Neutrophil (primary cell): ENCODE data around the gene PSEN1.
"Not testable (repeated sequence)": the region's sequence is repeated elsewhere in the genome, so short reads cannot be mapped to it uniquely, and the experiment has no call there.

Experiments used
- H3K27ac ChIP-seq: fragments of 200-600 bp; sonication (generic); 2 replicates; pipeline ENCODE4 v1.5.1; 2016; ENCODE audit warnings: mild to moderate bottlenecking, moderate library complexity
- H3K27me3 ChIP-seq: fragments of 200-600 bp; sonication (generic); 2 replicates; pipeline ENCODE4 v1.6.0; 2016; ENCODE audit warnings: mild to moderate bottlenecking
- H3K36me3 ChIP-seq: fragments of 200-600 bp; sonication (generic); 2 replicates; pipeline ENCODE4 v1.5.1; 2017
- H3K4me1 ChIP-seq, 2 experiments: fragments of 200-600 bp in 1 of 2; sonication (generic) in 1 of 2; 1 replicate in 1 of 2; 2 replicates in 1 of 2; pipeline versions ENCODE4 v1.5.1 to v1.6.1; 2013 to 2016; ENCODE audit warnings: low read depth in 1 of 2, low read length in 1 of 2, mild to moderate bottlenecking in 1 of 2, moderate library complexity in 1 of 2; ENCODE audit not compliant: control insufficient read depth in 1 of 2, insufficient read depth in 1 of 2
- H3K4me3 ChIP-seq, 2 experiments: fragments of 200-600 bp in 1 of 2; sonication (generic) in 1 of 2; 1 replicate in 1 of 2; 2 replicates in 1 of 2; pipeline ENCODE4 v1.5.1; 2013 to 2016; ENCODE audit warnings: low read depth in 1 of 2, low read length in 1 of 2, mild to moderate bottlenecking in 1 of 2, moderate library complexity in 1 of 2
- H3K9me3 ChIP-seq: fragments of 200-600 bp; sonication (generic); 2 replicates; pipeline ENCODE4 v1.5.1; 2016
- TF ChIP-seq, protein P1 (sequence below): fragments of 200-600 bp; sonication (generic); IDR thresholded peaks from 2 replicates; pipeline ENCODE4 v1.5.1; 2016; ENCODE audit warnings: antibody characterized with exemption

The PSEN1 gene

DNA sequence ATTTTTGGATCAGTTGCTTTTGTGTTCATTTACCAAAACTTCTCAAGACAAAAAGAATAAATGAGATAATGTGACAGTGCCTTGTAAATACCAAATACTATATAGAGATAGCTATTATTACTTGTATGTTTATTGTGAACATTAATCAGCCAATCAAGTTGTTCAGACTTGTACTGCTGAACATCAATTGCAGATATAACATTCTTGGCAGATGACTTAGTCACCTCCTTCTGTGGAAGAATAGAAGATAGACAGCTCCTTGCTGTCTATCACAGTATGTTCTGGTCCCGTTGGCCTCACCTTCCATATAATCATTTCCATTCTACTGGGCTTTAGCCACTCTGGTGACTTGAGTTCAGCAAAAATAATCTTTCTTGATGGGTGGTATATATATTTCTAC, 30.1 kb downstream of the PSEN1 start:
- H3K36me3 ChIP-seq, result peaks cover 95% of the 10 kb centered on the region
- peak overlapping the region; percentile 1 for H3K27ac ChIP-seq
- H3K4me1 ChIP-seq, result peaks cover 2 to 3% of the 10 kb centered on the region in 2 experiments
- H3K4me3 ChIP-seq, result no peak overlapping the region
- H3K9me3 ChIP-seq, result no peaks in the 10 kb centered on the region
- no peaks in the 10 kb centered on the region for H3K27me3 ChIP-seq
- TF ChIP-seq, protein P1, sequence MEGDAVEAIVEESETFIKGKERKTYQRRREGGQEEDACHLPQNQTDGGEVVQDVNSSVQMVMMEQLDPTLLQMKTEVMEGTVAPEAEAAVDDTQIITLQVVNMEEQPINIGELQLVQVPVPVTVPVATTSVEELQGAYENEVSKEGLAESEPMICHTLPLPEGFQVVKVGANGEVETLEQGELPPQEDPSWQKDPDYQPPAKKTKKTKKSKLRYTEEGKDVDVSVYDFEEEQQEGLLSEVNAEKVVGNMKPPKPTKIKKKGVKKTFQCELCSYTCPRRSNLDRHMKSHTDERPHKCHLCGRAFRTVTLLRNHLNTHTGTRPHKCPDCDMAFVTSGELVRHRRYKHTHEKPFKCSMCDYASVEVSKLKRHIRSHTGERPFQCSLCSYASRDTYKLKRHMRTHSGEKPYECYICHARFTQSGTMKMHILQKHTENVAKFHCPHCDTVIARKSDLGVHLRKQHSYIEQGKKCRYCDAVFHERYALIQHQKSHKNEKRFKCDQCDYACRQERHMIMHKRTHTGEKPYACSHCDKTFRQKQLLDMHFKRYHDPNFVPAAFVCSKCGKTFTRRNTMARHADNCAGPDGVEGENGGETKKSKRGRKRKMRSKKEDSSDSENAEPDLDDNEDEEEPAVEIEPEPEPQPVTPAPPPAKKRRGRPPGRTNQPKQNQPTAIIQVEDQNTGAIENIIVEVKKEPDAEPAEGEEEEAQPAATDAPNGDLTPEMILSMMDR, result no peak

DNA sequence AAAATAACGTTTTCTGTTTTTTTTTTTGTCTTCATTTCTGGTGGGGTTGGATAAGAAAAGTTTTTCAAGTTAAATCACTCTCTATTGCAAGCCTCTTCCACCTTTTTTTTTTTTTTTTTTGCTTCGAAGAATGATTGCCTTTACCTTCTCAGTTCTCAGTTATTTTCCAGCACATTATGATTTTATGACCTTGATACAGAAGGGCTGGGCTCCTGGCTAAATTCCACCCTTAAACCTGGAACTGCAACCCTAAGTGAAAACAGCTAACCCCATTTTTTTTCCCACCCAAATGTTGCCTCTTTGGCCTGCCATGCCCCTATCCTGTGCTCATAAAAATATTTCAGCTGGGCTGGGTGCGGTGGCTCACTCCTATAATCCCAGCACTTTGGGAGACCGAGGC, 31.4 kb downstream of the PSEN1 start:
- Histone ChIP-seq H3K9me3 (no peaks in the 10 kb centered on the region), H3K4me1 (no peaks in the 10 kb centered on the region), H3K36me3 (peaks cover 98% of the 10 kb centered on the region), H3K27me3 (no peaks in the 10 kb centered on the region), H3K4me3 (no peak overlapping the region), H3K27ac (no peak overlapping the region)
- TF ChIP-seq, protein P1, result no peak

DNA sequence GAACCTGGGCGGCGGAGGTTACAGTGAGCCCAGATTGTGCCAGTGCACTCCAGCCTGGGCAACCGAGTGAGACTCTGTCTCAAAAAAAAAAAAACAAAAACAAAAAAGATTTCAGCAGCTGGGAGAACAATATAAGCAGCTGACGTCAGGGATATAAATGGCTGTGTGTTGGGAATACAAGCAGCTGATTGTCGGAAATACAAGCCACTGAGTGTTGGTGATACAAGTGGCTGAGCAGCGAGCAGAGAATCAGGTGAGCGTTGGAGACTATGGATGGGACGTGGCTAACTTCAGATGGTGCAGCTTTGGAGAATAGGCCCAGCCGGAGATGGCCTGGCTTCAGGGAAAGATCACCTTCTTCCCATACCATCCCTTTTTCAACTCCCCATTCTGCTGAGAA, 32.0 kb downstream of the PSEN1 start:
- Histone ChIP-seq H3K36me3 (peaks cover 99% of the 10 kb centered on the region), H3K27ac (no peak overlapping the region), H3K4me3 (no peak overlapping the region), H3K27me3 (no peaks in the 10 kb centered on the region), H3K9me3 (no peaks in the 10 kb centered on the region), H3K4me1 (no peaks in the 10 kb centered on the region)
- TF ChIP-seq, protein P1, result no peak

- Histone ChIP-seq H3K27ac (no peak overlapping the region), H3K36me3 (peaks cover 99% of the 10 kb centered on the region), H3K9me3 (no peaks in the 10 kb centered on the region), H3K4me1 (no peaks in the 10 kb centered on the region), H3K27me3 (no peaks in the 10 kb centered on the region), H3K4me3 (no peak overlapping the region)
- TF ChIP-seq, protein P1, result no peak
These were observed 32.4 kb downstream of the PSEN1 start for GRCh38 chr14:73168691-73169090.

GRCh38 chr14:73169855-73170254, 33.5 kb downstream of the PSEN1 start:
- not testable (repeated sequence) for H3K4me1 ChIP-seq, H3K4me3 ChIP-seq, H3K27me3 ChIP-seq, H3K27ac ChIP-seq, H3K9me3 ChIP-seq
- peaks cover 99% of the 10 kb centered on the region for H3K36me3 ChIP-seq

GRCh38 chr14:73170686-73171085, 34.4 kb downstream of the PSEN1 start:
- no peak overlapping the region for H3K4me3 ChIP-seq
- H3K9me3 ChIP-seq, result no peaks in the 10 kb centered on the region
- H3K27me3 ChIP-seq, result no peaks in the 10 kb centered on the region
- TF ChIP-seq, protein P1, result no peak
- H3K4me1 ChIP-seq, result peaks cover 0 to under 1% of the 10 kb centered on the region in 2 experiments
- H3K36me3 ChIP-seq, result peaks cover 96% of the 10 kb centered on the region
- H3K27ac ChIP-seq, result no peak overlapping the region
